Smooth muscle cell (in vitro differentiated cells): ENCODE results near the gene SREBF1. TPM values are rescaled to one million over a fixed set of nuclear protein-coding genes. Genes with fewer than 3 reads are reported as not detected.
A peak's percentile ranks its signal among the peaks of the same experiment; 100 is the strongest.

Experiments used
- DNase-seq: peaks from one replicate; lab custom pipeline; 2025; ENCODE audit not compliant: unreplicated experiment; lab: John Stamatoyannopoulos, UW
- H2AFZ ChIP-seq: fragments of 200-600 bp; sonication (generic); 2 replicates; pipeline ENCODE4 v1.6.0; 2016; ENCODE audit warnings: antibody characterized with exemption, low read depth, mild to moderate bottlenecking
- H3F3A ChIP-seq: fragments of 200-600 bp; sonication (generic); 2 replicates; pipeline ENCODE4 v1.6.0; 2017; ENCODE audit warnings: antibody characterized with exemption, low read depth
- H3K27ac ChIP-seq: fragments of 200-600 bp; sonication (generic); 2 replicates; pipeline ENCODE4 v1.5.1; 2016; ENCODE audit warnings: low read depth, mild to moderate bottlenecking
- H3K27me3 ChIP-seq: fragments of 200-600 bp; sonication (generic); 2 replicates; pipeline ENCODE4 v1.6.1; 2016; ENCODE audit warnings: low read depth, mild to moderate bottlenecking
- H3K36me3 ChIP-seq: fragments of 200-600 bp; sonication (generic); 2 replicates; pipeline ENCODE4 v1.5.1; 2016; ENCODE audit warnings: low read depth
- H3K4me1 ChIP-seq: fragments of 200-600 bp; sonication (generic); 2 replicates; pipeline ENCODE4 v1.5.1; 2016; ENCODE audit warnings: low read depth
- H3K4me2 ChIP-seq: fragments of 200-600 bp; sonication (generic); 2 replicates; pipeline ENCODE4 v1.6.0; 2016; ENCODE audit warnings: mild to moderate bottlenecking
- H3K4me3 ChIP-seq: fragments of 200-600 bp; sonication (generic); 2 replicates; pipeline ENCODE4 v1.5.1; 2016; ENCODE audit warnings: mild to moderate bottlenecking
- H3K79me2 ChIP-seq: fragments of 200-600 bp; sonication (generic); 2 replicates; pipeline ENCODE4 v1.6.0; 2016; ENCODE audit warnings: low read depth, mild to moderate bottlenecking
- H3K9ac ChIP-seq: fragments of 200-600 bp; sonication (generic); 2 replicates; pipeline ENCODE4 v1.6.0; 2016; ENCODE audit warnings: low read depth
- H3K9me3 ChIP-seq: fragments of 200-600 bp; sonication (generic); replicated peaks from 2 replicates; pipeline ENCODE4 v1.5.1; 2016; ENCODE audit warnings: low read depth
- H4K20me1 ChIP-seq: fragments of 200-600 bp; sonication (generic); 2 replicates; pipeline ENCODE4 v1.6.0; 2016; ENCODE audit warnings: low read depth
- CTCF ChIP-seq: fragments of 200-600 bp; sonication (generic); IDR thresholded peaks from 2 replicates; pipeline ENCODE4 v1.5.1; 2017; ENCODE audit warnings: borderline replicate concordance, mild to moderate bottlenecking, antibody characterized with exemption; ENCODE audit not compliant: insufficient read depth, poor library complexity, severe bottlenecking
- WGBS: methylation state at CpG from one replicate; pipeline ENCODE4 v1.1.7; 2016; ENCODE audit warnings: low lambda C conversion rate; 5-methylcytosine and 5-hydroxymethylcytosine counted together
- polyA plus RNA-seq: library from polyadenylated mRNA; unstranded; fragments of >200 nt; fragmentation: Nextera tagmentation; extraction: Ambion mirVana; gene quantifications from 2 replicates; pipeline ENCODE4 v1.2.1, GENCODE V29; 2016
- total RNA-seq: library from RNA; depleted of rRNA; stranded (reverse); fragments of >200 nt; gene quantifications from 2 replicates; pipeline ENCODE4 v1.2.3, GENCODE V29; 2014

The SREBF1 gene
- total and polyA plus RNA-seq, 2 experiments from 2014 or later, result 23.5 to 45.4 TPM

GRCh38 chr17:17822189-17822588, 14.6 kb downstream of the SREBF1 start:
- DNase-seq, result no peak
- Histone ChIP-seq H3K4me2 (peak overlapping the region; percentile 93), H3K27ac (no peak overlapping the region), H3K4me3 (peak overlapping the region; percentile 61), H3K36me3 (no peaks in the 10 kb centered on the region), H3K9ac (no peak overlapping the region), H3K4me1 (peaks cover 43% of the 10 kb centered on the region), H3K79me2 (peaks cover 60% of the 10 kb centered on the region), H3K9me3 (no peaks in the 10 kb centered on the region), H2AFZ (no peak overlapping the region), H4K20me1 (peaks cover 73% of the 10 kb centered on the region), H3F3A (peaks cover 6% of the 10 kb centered on the region), H3K27me3 (no peaks in the 10 kb centered on the region)
- TF ChIP-seq CTCF, result no peak
- 92% methylated on average over 1 of the region's 1 CpG for WGBS

DNA sequence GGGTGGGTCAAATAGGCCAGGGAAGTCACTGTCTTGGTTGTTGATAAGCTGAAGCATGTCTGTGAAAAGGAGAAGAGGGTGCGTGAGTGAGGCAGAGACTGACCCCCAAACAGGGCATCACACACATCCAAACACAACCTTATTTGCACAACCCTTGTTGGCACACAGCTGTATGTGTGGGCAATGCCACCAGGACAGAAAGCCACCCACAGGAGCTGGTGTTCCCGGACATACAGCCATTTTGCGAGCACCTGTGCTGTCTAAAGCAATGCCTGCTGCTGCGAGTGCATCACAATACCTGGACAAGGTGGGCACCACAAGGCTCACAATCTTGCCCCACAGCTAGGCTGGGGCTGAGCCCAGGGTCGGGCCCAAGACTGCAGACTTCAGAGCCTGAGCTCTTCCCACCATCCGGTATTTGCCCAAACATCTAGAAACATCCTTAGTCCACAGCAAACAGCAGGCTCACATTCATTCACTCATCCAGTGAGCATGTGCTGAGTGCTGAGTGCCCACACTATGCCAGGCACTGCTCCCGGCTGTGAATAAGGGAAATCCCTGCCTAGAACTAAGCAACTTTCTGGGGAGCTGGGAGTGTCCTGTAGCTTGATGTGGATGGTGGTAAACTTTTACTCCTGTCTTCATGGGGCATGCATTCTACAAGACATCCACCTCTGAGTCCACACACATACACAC, 16.2 kb downstream of the SREBF1 start:
- Histone ChIP-seq H2AFZ (no peak overlapping the region), H3F3A (peaks cover 6% of the 10 kb centered on the region), H3K9me3 (no peaks in the 10 kb centered on the region), H3K27me3 (no peaks in the 10 kb centered on the region), H3K9ac (no peak overlapping the region), H3K4me2 (no peak overlapping the region), H3K79me2 (peaks cover 50% of the 10 kb centered on the region), H3K4me3 (no peak overlapping the region), H3K27ac (no peak overlapping the region), H3K4me1 (peaks cover 40% of the 10 kb centered on the region), H3K36me3 (no peaks in the 10 kb centered on the region), H4K20me1 (peaks cover 58% of the 10 kb centered on the region)
- WGBS, result 94% methylated on average over 7 of the region's 7 CpGs
- TF ChIP-seq CTCF, result no peak
- DNase-seq, result no peak

DNA sequence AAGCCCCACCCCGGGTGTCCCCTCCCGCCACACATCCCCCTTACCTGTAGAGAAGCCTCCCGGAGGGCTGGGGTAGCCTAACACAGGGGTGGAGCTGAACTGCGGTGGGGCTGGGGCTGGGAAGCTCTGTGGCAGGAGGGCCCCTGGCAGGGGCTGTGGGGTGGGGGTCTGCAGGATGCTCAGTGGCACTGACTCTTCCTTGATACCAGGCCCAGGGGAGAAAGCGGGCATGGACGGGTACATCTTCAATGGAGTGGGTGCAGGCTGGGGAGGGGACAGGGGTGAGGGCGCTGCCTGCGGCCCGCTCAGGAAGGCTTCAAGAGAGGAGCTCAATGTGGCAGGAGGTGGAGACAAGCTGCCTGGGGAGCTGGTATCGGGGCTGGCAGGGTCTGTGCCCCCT, 16.7 kb downstream of the SREBF1 start:
- no peak overlapping the region for H2AFZ ChIP-seq
- H3K9ac ChIP-seq, result no peak overlapping the region
- peaks cover 45% of the 10 kb centered on the region for H3K79me2 ChIP-seq
- H3K4me2 ChIP-seq, result peak overlapping the region; percentile 36
- H3K36me3 ChIP-seq, result no peaks in the 10 kb centered on the region
- peaks cover 58% of the 10 kb centered on the region for H4K20me1 ChIP-seq
- H3K4me3 ChIP-seq, result no peak overlapping the region
- no peak for TF ChIP-seq CTCF
- no peak for DNase-seq
- peak overlapping the region; percentile 24 for H3K27ac ChIP-seq
- no peaks in the 10 kb centered on the region for H3K9me3 ChIP-seq
- WGBS, result 96% methylated on average over 10 of the region's 10 CpGs
- no peaks in the 10 kb centered on the region for H3K27me3 ChIP-seq
- peaks cover 6% of the 10 kb centered on the region for H3F3A ChIP-seq
- H3K4me1 ChIP-seq, result peaks cover 35% of the 10 kb centered on the region

DNA sequence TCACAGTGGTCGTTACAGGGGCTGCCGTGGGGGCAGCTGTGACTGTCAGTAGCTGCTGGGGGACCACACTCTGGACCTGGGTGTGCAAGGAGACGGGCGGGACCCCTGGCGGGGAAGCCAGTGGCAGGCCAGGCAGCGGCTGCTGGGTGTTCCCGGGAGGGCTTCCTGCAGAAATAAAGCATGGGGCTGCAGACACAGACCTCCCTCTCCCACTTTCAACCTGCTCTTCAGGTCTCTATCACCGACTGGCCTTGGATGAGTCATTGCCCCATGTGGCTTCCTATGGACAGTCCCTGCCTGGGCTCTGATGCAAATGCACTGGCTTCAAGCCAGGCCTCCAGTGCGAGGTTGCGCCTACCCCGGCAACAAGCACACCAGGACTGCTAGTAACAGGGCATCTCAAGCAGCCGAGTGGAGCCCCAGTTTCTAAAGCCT, 17.2 kb downstream of the SREBF1 start:
- DNase-seq, result peak; percentile 20
- H4K20me1 ChIP-seq, result peaks cover 58% of the 10 kb centered on the region
- no peak overlapping the region for H3K27ac ChIP-seq
- H3K27me3 ChIP-seq, result no peaks in the 10 kb centered on the region
- H3K79me2 ChIP-seq, result peaks cover 41% of the 10 kb centered on the region
- no peaks in the 10 kb centered on the region for H3K36me3 ChIP-seq
- 78% methylated on average over 12 of the region's 12 CpGs for WGBS
- TF ChIP-seq CTCF, result no peak
- H3K4me1 ChIP-seq, result peaks cover 30% of the 10 kb centered on the region
- peaks cover 6% of the 10 kb centered on the region for H3F3A ChIP-seq
- H3K4me2 ChIP-seq, result no peak overlapping the region
- no peaks in the 10 kb centered on the region for H3K9me3 ChIP-seq
- H3K4me3 ChIP-seq, result no peak overlapping the region
- no peak overlapping the region for H2AFZ ChIP-seq
- H3K9ac ChIP-seq, result no peak overlapping the region
